HG02970 (cell line): ENCODE data around the gene UBTF.
A peak's percentile ranks its signal among the peaks of the same experiment; 100 is the strongest.

Experiments
- ATAC-seq: cut with Tn5 transposase; IDR thresholded peaks from one replicate; pipeline ENCODE4 v1.9.1; 2021; ENCODE audit warnings: mild to moderate bottlenecking, moderate library complexity, moderate number of reproducible peaks; ENCODE audit not compliant: unreplicated experiment, low FRiP score

UBTF gene

GRCh38 chr17:44219616-44220212 is at the start of gene UBTF:
TSS of gene UBTF (minus strand) at chr17:44219675. CDS start at chr17:44218229, 1,446 bp downstream.
- ATAC-seq, result peak; percentile 16

- no peak for ATAC-seq
These were observed 49.4 kb upstream of the UBTF start for GRCh38 chr17:44268709-44269534.

- no peak for ATAC-seq
These were observed 48.5 kb upstream of the UBTF start, which contains the start of gene SLC4A1 for GRCh38 chr17:44267818-44268490. TSS of gene SLC4A1 (minus strand) at chr17:44268135. CDS start at chr17:44262866, 5,269 bp downstream.

- no peak for ATAC-seq
These were observed 47.6 kb upstream of the UBTF start for GRCh38 chr17:44267165-44267455.

GRCh38 chr17:44266402-44267164 is 47.1 kb upstream of the UBTF start:
- no peak for ATAC-seq

GRCh38 chr17:44263345-44263902 is 43.9 kb upstream of the UBTF start:
- ATAC-seq, result no peak

- ATAC-seq, result no peak
These were observed 43.3 kb upstream of the UBTF start for GRCh38 chr17:44262654-44263225.

- no peak for ATAC-seq
These were observed 40.8 kb upstream of the UBTF start for GRCh38 chr17:44260296-44260695.

GRCh38 chr17:44258811-44259351 is 39.4 kb upstream of the UBTF start:
- no peak for ATAC-seq

GRCh38 chr17:44257815-44258760 is 38.6 kb upstream of the UBTF start:
- no peak for ATAC-seq

- no peak for ATAC-seq
These were observed 37.2 kb upstream of the UBTF start for GRCh38 chr17:44256671-44257070.

- ATAC-seq, result no peak
These were observed 36.4 kb upstream of the UBTF start for GRCh38 chr17:44255915-44256314.

GRCh38 chr17:44254361-44255095 is 35.1 kb upstream of the UBTF start:
- ATAC-seq, result no peak

- no peak for ATAC-seq
These were observed 33.5 kb upstream of the UBTF start for GRCh38 chr17:44253006-44253405.

GRCh38 chr17:44251062-44251461 is 31.6 kb upstream of the UBTF start:
- ATAC-seq, result no peak

GRCh38 chr17:44249501-44250246 is 30.2 kb upstream of the UBTF start:
- ATAC-seq, result no peak
